Ascending aorta (tissue), 2 donors: ENCODE data around the gene EPHA8. TPM values are rescaled to one million over a fixed set of nuclear protein-coding genes. Genes with fewer than 3 reads are reported as not detected.

Experiments
- DNase-seq, 2 donors: peaks; one replicate each; pipeline ENCODE4 v3.0.0-alpha.2; 2019; ENCODE audit warnings: low spot score in 2 of 2
- H3K27ac ChIP-seq, 2 donors: fragments of 200-600 bp; sonication (generic); one replicate each; pipeline ENCODE4 v1.5.1; 2016 to 2017; ENCODE audit warnings: mild to moderate bottlenecking in 1 of 2
- H3K27me3 ChIP-seq: fragments of 200-600 bp; sonication (generic); one replicate; pipeline ENCODE4 v1.5.1; 2017
- H3K36me3 ChIP-seq, 2 donors: fragments of 200-600 bp; sonication (generic); one replicate each; pipeline ENCODE4 v1.5.1; 2016
- H3K4me1 ChIP-seq, 2 donors: fragments of 200-600 bp; sonication (generic); one replicate each; pipeline ENCODE4 v1.5.1; 2016 to 2017; ENCODE audit warnings: mild to moderate bottlenecking in 1 of 2
- H3K4me3 ChIP-seq, 2 donors: fragments of 200-600 bp; sonication (generic); one replicate each; pipeline ENCODE4 v1.5.1; 2016 to 2017; ENCODE audit warnings: mild to moderate bottlenecking in 1 of 2
- H3K9me3 ChIP-seq, 2 donors: fragments of 200-600 bp; sonication (generic); one replicate each; pipeline ENCODE4 v1.5.1; 2016
- intact Hi-C: fragments of 100-400 bp; cut with DNase I; formaldehyde crosslinking; loops from one replicate; pipeline ENCODE4 v1.15.1; 2023
- total RNA-seq: library from RNA; depleted of rRNA; stranded (reverse); fragments of >200 nt; gene quantifications from one replicate; pipeline ENCODE4 v1.1.0, GENCODE V29; 2016
- TF ChIP-seq, protein P1 (sequence below), 3 experiments: fragments of 200-600 bp in 2 of 3; fragments of 450-650 bp in 1 of 3; sonication (generic) in 2 of 3; IDR thresholded peaks; one replicate each; pipeline ENCODE4 v1.5.1; 2016 to 2019; ENCODE audit warnings: antibody characterized with exemption in 3 of 3, mild to moderate bottlenecking in 1 of 3, moderate library complexity in 1 of 3

EPHA8 gene
- total RNA-seq, 1 donor from 2014 or later, result not detected

DNA sequence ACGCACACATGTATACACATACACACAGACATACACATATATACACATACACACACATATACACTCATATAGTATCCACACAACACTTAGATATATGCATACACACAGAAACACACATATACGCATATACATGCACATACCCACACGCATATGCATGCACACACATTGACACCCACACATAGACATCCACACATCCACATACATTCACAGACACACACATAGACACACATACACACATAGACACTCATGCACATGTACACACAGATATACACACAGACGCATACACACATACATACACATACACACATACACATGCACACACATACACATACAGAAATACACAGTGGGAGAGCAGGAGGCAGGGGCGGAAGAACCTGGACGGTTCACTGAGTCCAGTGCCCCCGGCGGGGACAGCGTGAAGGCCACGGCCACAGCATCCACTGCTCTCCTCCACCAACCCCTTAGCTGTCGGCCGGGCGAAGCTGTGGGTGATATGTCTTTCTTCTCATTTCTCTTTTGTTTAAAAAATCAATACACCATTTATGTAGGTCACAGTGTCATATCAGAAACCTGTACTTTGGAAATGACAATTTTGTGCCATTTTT, 86.9 kb downstream of the EPHA8 start:
- Histone ChIP-seq H3K27ac (no peak overlapping the region), H3K36me3 (no peaks in the 10 kb centered on the region), H3K27me3 (no peaks in the 10 kb centered on the region), H3K4me1 (no peaks in the 10 kb centered on the region), H3K9me3 (no peaks in the 10 kb centered on the region), H3K4me3 (no peak overlapping the region)
- TF ChIP-seq, protein P1, sequence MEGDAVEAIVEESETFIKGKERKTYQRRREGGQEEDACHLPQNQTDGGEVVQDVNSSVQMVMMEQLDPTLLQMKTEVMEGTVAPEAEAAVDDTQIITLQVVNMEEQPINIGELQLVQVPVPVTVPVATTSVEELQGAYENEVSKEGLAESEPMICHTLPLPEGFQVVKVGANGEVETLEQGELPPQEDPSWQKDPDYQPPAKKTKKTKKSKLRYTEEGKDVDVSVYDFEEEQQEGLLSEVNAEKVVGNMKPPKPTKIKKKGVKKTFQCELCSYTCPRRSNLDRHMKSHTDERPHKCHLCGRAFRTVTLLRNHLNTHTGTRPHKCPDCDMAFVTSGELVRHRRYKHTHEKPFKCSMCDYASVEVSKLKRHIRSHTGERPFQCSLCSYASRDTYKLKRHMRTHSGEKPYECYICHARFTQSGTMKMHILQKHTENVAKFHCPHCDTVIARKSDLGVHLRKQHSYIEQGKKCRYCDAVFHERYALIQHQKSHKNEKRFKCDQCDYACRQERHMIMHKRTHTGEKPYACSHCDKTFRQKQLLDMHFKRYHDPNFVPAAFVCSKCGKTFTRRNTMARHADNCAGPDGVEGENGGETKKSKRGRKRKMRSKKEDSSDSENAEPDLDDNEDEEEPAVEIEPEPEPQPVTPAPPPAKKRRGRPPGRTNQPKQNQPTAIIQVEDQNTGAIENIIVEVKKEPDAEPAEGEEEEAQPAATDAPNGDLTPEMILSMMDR (IDR thresholded peaks at IDR 0.05), result no peak
- DNase-seq, result no peak
- intact Hi-C loops, result no loop called here

DNA sequence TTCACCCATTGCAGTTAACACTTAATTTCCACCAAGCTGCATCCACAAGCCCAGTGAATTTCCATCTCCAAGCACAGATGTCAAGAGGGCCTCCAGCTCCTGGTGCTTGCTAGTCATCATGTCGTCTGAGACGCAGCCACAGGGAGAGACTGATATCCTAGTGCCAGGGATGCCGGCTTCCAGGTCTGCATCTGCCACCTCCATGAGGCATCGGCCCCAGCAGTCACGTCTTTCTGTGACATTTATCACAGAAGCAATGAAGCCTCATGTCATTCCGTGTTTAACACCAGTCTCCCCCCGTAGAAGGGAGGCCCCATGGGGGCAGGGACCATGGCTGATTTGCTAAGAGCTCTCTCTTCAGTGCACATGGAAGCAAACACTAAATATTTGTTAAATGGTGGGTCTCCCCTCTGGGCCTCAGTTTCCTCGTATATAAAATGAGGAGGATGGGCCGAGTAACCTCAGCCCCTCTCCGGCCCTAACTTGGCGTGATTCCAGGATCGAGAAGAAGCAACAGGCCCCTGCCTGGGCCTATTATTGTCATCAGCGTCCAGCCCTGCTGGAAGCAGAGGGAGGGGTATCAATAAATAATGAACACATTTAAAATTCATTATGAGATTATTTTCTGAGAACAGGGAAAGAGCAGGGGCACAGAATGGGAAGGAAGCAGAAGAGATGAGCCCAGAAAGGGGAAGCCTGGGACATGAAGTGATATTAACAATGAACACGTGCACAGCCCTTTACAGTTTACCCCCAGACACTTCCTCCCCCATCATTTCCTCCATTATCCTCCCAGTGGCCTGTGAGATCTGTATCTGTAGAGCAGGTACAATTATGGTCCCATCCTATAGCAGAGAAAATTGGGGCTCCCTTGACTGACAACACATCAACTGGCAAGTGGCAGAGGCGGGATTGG, 88.9 kb downstream of the EPHA8 start:
- DNase-seq, result no peak
- Histone ChIP-seq H3K36me3 (no peaks in the 10 kb centered on the region), H3K4me3 (no peak overlapping the region), H3K27me3 (no peaks in the 10 kb centered on the region), H3K27ac (no peak overlapping the region), H3K4me1 (no peaks in the 10 kb centered on the region), H3K9me3 (no peaks in the 10 kb centered on the region)
- intact Hi-C loops, result no loop called here
- TF ChIP-seq, protein P1 (IDR thresholded peaks at IDR 0.05), result no peak

DNA sequence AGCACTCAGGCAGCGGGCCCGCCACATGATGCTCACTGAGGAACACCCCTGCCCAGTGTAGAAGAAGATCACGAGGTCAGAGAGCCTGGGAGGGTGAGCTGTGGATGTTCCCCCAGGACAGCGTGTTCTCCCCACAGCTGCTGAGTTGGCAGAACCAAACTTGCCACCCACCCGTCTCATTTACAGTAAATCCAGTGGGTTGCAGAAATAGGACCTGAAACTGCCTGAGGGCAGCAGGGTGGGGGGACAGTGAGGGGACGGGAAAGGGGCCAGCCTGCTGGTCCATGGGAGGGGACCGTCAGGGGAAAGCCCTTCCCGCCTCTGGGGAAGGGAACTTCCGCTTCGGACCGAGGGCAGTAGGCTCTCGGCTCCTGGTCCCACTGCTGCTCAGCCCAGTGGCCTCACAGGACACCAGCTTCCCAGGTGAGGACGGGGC, 89.6 kb downstream of the EPHA8 start, which contains the start of gene C1QB:
Gene C1QB, plus strand, starts transcription at position 356 of the 436 bp plus-strand sequence. CDS start 6,227 bp downstream, outside the sequence.
- H3K27me3 ChIP-seq, result no peaks in the 10 kb centered on the region
- no peaks in the 10 kb centered on the region for H3K9me3 ChIP-seq
- peak within 1 kb of the TSS; percentile 8 to 49 for H3K4me3 ChIP-seq

More for the DNA sequence above, 89.6 kb downstream of the EPHA8 start, which contains the start of gene C1QB:
- no peaks in the 10 kb centered on the region for H3K4me1 ChIP-seq
- DNase-seq, result peak; percentile 38 to 73
- no peak within 1 kb of the TSS for H3K27ac ChIP-seq
- intact Hi-C loops, result no loop called here
- TF ChIP-seq, protein P1 (IDR thresholded peaks at IDR 0.05), result no peak
- H3K36me3 ChIP-seq, result no peaks in the 10 kb centered on the region

Other genes with a start within 250 kb of the EPHA8 start
- 13.0 TPM for gene ZBTB40, start 111.6 kb upstream of the EPHA8 start, total RNA-seq
- gene C1QA, start 73.1 kb downstream of the EPHA8 start, total RNA-seq, result 202 TPM
- gene C1QC, start 80.1 kb downstream of the EPHA8 start, total RNA-seq, result 350 TPM
- 454 TPM for gene C1QB, start 89.7 kb downstream of the EPHA8 start, total RNA-seq
- gene EPHB2, start 147.3 kb downstream of the EPHA8 start, total RNA-seq, result 3.2 TPM